Activated CD8-positive, alpha-beta memory T cell treated with anti-CD3 and anti-CD28 coated beads for 1 hour (primary cell): Measurements from ENCODE around the gene ZNF777.

Experiments
- DNase-seq, 2 donors: peaks; one replicate each; pipeline ENCODE4 v3.0.0-alpha.2; 2020; ENCODE audit warnings: low read depth in 1 of 2; ENCODE audit errors: extremely low read depth in 1 of 2

The ZNF777 gene

DNA sequence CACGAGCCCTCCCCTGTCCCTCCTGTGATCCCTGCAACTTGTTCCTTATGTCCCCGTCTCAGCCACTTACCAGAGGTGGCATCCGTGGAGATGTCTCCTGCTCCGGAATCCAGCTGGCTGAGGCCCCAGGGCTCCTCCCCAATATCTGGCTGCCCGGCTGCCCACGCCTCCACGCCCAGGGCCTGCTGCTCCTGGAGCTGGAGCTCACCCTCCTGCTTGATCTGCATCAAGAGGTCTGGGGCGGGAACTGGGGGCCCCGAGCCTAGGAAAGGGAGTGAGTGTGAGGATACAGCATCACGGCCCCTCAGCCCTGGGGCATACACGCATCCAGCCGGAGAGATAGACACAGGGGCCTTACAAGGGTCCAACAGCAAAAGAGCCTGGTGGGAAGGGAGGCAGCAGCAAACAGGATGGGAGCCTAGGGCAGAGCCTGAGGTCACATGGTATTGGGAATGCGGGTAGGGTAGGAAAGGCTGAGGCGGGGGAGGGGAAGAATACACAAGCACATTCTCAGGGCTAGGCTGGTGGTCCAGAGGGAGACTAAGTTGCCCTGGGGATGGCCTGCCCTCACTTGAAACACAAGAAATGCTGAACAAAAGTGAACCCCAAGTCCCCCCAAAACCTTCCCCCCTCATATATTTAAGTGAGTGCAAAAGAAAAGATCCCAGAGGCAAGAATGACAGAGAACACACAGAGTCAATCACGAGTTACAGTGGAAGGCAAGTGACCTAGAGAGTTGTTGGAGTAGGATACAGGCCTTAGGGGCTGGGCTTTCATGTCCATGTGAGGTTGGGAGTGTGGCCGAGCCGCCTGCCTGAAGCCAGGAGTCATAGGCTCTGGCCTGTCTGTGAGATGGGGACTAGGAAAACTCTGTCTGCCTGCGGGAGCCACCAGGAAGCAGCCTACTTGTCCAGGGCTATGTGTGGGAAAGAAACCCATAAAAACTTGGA, 16.9 kb upstream of the ZNF777 start:
- DNase-seq = no peak

DNA sequence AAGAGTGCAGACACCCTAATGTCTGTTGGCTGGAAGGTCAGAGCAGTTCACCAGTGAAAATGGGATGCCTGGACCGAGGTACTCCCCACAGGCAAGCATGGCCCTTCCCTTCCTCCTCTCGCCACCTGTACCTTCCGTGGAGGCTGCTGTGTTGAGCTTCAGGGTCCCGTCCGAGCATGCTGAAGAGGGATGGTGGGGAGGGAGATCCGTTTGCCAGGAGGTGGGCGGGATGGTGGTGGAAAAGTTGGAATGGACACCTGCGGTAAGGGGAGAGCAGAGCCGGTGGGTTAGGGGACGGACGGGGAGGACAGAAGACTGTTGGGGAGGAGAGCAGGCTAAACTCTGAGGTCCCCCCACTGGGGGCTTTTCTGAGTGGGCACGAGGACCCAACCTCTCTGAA, 15.9 kb upstream of the ZNF777 start:
- DNase-seq = no peak

DNA sequence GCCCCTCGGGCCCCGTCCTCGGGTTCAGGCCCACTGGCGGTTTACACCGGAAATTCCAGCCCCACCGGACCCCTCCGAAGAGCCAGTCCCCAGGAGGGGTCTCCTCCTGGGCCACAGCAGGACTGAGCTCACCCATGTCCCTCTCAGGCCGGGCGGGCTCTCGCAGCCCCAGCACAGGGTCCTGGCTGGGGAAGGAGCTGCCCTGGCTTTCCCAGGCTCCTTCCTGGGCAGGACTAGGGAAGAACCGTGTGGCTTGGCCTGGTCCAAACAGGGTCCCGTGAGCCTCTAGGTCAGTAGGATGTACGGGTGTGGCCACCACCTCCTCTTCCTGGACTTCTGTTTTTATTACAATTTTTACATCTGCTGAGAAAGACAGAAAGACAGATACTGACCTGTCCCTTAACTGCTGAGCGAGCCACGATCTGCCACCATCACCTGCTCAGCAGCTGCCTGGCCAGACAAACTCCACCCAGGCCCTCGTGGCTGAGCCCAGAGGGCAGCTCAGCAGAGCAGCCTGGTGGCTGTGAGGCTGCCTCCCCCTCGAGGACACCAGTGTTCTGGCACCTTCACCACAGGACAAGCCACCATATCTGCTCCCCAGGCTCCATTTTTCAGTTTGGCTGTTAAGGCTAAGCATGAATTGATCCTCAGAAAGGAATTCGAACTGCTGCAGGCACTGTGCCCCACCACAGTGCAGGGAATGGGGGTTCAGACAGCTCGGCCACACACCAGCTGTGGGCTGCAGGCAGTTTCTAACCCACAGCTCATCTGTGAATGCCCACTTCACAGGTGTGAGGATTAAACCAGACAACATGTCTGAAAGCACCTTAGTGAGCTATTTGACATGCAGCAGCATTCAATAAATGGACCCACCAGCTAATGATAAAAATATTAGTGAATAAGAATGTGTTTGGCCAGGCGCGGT, 14.5 kb upstream of the ZNF777 start:
- DNase-seq = no peak

DNA sequence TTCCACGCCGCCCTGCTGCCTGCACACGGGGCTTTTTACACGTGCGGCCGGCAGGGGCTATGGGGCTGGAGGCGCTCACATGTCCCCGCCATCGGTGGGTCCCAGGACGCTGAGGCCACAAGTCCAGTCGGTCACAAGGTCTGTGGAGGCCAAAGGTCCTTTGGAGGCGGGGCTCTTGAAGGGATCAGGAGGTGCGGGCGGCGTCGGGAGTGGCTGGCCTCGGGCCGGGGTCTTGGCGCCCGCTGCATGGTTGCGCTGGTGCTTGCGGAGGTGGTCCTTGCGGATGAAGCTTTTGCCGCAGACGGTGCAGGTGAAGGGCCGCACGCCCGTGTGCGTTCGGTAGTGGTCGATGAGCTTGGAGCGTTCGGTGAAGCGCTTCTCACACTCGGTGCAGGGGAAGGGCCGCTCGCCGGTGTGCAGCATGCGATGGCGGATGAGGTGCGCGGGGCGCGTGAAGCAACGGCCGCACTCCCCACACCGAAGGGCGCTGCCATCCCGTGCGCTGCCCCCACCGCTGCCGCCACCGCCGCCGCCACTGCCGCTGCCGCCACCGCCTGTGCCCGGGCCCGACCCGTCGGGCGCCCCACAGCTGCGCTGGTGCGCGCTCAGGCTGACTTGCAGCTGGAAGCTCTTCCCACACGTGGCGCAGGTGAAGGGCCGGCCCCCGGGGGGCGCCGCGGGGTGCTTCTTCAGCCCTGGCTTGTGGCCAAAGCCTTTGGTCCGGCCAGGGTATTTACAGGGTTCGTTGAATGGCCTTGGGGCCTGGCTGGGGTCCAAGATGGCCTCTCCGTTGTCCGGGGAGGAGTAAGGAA, 13.7 kb upstream of the ZNF777 start:
- DNase-seq = no peak

DNA sequence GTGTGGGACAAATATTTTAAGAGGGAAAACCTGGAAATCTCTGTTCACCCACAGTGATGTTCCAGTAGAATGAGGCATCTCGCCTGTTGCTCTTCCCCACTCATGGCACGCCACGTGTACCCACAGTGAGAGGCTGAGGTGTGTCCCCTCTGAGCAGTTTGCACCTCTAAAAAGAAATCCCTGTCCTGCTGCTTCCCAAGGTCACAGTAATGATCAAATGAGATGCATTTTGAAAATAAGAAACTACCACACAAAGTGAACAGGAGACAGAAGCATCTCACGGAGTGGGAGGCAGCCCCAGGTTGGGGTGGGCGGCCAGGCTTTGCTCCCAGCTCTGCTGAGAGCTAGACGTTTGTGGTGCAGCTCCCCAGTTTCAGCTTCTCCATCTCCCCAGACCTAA, 12.4 kb upstream of the ZNF777 start:
- no peak for DNase-seq

DNA sequence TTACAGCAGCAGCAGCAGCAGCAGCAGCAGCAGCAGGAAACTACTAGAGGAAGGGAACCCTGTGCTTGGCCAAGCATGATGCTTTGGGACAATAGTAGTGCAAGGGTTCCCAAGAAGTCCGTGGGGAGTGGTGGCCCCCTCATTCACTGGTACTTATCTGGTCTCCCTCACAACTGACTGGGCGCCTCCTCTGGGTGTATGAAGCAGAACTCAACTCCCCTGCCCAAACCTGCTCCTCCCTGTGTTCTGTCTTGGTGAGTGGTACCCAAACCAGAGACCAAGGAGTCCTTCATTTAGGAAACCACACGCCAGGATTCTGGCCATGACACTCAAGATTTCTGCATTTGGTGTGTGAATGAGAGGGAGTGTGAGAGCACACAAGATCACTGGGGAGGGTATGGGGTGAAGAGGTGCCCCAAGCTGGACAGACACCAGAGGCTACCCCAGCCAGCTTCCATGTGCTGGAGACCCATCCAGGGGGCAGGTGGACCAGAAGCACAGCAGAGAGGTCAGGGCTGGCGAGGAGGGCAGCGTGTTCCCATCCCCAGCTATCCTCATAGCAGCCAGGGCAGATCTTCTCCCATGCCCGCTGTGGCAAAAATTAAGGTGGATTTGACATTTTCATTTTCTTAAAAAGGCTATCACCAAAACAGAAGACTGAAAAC, 10.6 kb upstream of the ZNF777 start:
- DNase-seq = no peak

DNA sequence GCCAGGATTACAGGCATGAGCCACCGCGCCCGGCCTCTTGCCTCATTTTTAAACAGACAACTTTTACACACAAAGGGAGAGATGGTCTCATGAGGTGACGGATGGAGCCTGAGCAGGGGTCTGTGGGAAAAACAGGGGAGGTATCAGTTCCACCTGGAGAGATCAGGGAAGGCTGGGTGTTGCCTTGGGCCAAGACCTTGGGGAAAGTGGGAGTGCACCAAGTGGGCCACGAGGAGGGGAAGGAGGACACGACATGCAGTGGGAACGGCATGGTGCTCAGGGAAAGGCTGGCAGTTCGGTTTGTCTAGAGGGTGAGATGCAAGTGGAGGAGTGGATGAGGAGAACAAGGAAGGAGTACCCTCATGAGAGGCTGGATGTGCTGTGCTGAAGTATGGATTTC, 8.9 kb upstream of the ZNF777 start:
- DNase-seq = no peak

DNA sequence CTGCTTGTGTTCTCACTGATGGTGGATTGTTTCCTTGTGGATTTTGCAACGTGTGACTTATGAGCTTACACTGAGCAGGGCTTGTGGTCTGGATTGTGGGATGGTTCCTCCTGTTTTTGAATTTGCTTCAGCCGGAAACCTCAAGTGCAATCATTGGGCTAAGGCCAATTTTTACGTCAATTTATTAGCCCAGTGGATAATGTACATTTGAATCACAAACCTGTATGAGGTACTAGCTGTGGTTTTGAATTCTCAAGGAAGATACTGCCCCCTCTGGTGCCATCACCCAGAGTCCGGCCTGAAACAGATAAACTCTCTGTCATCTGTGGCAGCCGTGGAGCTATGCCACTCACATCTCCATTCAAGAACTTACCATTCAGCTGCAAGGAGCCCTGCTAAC, 7.3 kb upstream of the ZNF777 start:
- no peak for DNase-seq

DNA sequence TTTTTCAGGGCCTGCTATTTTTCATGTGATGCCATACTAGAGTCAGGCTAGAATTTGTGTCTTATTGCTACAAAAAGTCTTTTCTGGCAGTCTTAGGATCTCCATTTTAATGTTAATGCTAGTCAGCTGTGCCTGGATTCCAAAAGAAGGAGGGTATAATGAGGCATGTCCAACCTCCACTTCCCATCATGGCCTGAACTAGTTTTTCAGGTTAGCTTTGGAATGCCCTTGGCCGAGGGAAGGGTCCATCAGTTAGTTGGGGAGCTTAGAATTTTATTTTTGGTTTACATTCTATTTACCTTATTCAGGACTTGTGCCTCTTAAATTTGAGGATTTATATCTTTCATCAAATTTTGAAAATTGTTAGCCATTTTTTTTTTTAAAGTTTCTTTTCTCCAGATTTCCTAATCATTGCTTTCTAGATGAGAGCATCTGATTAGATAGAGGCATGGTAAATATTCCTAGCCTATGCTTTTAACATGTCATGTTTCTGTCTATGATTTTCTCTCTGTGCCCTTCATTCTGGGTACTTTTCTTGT, 6.5 kb upstream of the ZNF777 start:
- DNase-seq = no peak

DNA sequence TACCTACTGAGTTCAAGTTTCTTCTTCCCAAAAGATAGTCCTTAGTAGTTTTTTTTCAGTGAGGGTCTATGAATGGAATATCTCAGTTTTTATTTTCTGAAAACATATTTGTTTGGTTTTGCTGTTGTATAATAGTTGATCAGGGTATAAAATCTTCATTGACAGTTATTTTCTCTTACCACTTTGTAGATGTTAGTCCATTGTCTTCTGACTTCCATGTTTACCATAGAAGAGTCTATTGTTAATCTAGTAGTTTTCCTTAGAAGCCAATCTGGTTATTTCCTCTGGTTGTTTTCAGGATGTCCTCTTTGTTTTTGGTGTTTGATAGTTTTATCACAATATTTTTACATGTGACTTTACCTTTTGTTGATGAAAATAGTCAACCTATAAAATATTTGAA, 5.5 kb upstream of the ZNF777 start:
- DNase-seq = no peak

DNA sequence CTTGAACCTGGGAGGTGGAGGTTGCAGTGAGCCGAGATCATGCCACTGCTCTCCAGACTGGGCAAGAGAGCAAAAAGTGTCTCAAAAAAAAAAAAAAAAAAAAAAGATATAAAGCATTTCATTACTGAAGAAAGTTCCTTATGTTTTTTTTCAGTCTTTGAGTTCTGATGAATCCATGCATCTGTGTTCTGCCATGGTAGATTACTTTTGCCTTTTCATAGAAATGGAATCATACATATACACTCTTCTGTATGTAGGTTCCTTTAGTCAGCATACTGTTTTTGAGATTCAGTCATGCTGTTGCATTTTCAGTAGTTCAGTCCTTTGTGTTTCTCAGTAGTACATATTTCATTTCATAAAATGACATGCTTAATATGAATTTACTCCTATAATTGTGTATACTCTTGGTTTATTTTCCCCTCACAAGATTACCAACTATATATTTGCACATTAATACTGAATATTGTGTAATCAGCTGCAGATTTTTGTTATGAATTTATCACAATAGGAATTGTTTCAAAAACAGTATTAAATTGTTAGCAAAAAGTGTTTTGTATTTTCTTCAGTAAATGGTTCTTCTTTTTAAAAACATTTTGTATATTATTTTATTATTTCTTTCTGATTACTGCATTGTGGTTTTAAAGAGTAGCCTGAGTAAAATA, 2.8 kb upstream of the ZNF777 start:
- DNase-seq = no peak

DNA sequence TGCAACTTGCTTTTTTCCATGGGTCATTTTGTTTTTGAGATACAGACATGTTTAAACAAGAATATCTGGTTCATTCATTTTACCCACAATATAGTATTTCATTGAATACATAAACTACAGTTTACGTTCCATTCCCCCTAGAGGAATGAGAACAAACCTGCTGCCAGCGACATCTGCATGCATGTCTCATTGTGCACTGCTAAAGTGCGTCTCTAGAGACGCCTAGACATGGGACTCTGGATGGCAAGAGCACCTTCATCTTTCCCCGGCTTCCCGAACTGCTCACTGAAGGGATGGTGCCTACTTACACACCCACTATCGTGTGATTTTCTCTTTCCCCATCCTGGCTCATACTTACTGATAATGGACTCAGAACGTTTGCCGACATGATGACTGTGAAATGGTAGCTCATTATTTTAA, 1.2 kb upstream of the ZNF777 start:
- no peak for DNase-seq

DNA sequence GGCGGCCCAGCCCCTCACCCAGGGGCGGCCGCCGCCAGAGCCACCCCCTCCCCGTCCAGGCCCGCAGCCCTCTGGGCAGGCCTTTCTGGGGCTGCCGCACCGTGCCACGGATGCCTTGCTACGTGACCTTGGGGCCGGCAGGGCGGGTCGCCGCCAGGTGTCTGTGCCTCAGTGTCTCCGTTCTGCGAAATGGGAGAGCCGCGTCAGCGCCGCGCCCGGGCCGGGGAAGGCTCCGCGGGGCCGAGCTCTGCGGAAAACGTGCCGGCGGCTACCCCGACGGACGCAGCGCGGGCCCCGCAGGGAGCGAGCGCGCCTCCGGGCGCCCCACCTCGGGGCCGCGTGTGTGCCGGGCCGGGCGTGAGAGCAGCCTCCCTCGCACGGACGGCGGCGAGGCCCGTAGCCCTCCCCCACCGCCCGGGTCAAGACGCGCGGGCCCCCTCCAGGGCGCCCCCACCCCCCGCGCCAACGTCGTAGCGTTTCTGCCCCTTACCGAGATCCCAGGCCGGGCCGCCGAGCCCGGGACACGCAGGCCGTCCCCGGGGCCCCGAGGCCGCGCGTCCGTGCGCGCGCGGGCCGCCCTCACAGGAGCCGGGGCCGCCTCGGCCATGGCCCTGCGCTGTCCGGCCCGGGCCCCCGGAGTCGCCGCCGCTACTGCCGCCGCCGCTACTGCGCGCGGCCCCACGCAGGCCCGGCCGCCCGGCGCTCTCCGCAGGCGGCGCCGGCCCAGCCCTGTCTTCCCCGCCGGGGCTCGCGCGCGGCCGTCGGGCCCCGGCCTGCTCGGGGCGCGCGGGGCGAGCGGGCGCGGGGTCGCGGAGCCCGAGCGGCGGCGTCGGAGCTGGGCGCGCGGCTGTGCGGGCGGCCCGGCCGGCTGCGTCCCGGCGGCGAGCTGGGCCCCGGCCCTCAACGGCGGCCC, 1.1 kb downstream of the ZNF777 start:
- no peak for DNase-seq

DNA sequence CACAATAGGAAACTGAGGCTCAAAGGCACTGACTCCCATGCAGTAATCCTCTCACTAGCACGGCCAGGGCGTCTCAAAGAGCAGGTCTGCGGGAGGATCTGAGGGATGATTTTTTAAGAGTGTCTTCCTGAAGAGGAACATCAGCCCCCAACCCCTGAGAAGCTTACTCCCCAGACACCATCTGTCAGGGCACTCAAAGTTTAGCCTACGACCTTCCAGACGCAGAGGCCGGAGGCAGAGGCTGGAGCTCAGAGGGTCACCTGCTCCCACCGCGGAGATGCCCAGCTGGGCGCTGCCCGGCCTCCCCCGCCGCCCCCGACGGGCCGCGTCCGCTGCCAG, 1.7 kb downstream of the ZNF777 start:
- no peak for DNase-seq

DNA sequence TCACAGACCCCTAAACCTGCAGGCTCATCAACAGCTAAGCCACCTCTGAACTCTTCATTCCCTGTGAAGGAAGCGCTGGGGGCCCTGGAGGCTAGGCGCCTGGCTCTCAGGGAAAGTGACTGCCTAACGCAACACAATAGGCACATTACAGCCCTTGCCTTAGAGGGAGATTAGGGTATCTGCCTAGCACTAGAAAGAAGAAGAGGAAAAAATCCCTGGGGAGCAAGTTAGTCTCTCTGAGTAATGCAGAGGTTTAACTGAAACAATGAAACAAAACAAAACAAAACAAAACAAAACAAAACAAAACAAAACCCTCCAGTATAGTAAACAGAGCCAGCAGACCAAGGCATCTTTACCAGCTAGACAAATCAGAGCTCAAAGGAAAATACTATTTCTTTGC, 2.6 kb downstream of the ZNF777 start:
- DNase-seq = no peak

DNA sequence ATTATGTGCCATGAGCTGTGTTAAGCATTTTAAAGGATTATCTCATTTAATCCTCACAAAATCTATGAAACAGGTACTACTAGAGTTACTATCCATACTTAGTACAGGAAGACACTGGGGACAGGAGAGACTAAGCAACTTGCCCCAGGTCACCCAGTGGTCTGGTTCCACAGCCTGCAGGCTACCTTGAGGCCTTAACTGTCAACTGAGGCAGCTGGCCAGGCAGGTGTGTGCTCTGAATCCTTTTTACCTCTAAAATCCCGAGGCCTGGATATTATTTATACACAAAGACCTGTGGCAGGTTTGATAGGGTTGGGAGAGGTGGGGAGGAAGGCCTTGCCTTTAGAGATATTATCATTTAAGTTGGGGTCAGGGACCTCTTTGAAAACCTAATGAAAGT, 3.1 kb downstream of the ZNF777 start:
- DNase-seq = no peak

DNA sequence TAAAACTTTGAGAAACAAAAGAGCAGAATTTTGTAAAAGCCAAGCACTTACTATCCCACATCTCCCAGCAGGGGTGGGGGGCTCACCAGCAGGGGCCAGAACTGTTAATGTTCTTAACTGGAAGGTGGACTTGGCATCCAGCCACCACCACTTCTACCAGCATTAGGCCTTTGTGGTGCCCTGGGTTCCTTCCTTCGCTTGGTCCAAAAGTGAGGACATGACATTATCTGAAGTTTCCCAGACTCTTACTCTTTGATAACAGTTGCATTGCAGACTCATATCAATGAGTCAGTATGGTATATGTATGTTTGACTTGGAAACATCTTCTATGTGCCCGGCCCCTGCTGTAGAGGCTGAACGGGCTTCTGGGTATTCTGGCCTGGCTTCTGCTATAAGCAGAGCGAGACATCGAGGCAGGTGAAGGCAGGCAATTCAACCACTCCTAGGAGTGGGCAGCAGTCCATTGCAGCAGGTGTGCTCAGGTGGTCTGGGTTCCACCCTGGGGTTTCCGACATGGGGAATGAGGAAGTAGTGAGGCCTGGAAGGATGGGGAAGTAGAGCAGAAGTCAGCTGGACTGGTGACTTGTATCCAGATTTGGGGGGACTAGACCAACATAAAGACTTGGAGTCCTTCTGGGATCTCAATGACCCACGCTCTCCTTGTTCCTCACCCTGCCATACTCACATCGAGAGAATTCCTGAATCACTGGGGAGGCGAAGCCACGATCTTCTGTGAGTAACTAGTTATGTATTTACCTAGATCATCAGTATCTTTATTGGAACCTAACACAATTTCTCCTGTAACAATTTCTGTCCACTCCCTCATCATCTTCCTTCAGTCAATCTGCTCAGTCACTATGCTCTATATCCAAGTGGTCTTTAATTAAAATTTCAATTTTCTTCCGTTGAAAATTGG, 4.1 kb downstream of the ZNF777 start:
- no peak for DNase-seq
